ENCODE data around the gene CCDC74A. TPM values are rescaled to one million over a fixed set of nuclear protein-coding genes. Genes with fewer than 3 reads are reported as not detected.
"Not testable (repeated sequence)": the region's sequence is repeated elsewhere in the genome, so short reads cannot be mapped to it uniquely, and the experiment has no call there.

CCDC74A gene
- total and polyA plus RNA-seq, 9 of the 15 experiments (the other 6 are each of a cell fraction or from before 2014, with no cell fraction given): 1.1 to 38.1 (median 9.6) TPM

DNA sequence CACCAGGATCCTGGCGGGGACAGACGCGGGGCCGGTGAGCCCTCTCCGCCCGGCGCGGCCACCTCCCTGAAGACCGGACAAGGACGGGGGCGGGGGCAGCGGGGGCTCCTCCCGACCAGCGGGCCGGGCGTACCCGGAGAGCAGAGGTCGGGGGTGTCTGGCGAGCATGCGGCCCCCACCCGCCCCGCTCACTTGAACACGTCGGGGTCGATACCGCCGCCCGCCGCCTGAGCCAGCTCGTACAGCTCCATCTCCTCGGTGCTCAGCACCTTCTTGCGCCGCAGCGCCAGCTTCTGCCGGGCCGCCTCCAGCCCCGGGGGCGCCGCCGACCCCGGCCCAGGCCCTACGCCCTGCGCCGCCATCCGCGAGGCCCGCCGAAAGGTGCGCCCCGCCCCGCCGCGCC, 35.7 kb upstream of the CCDC74A start, which contains the start of gene MZT2A:
MZT2A (minus strand) TSS at position 383 of the 403 bp plus-strand sequence; CDS start at position 362, 21 bp downstream.
- H3K9me3 ChIP-seq (replicated peaks; ENCODE audit: control insufficient read depth, insufficient read depth, low read depth, low read length); H4K20me1 ChIP-seq (replicated peaks; ENCODE audit: control insufficient read depth, insufficient read depth, low read length); H3K27me3 ChIP-seq (ENCODE audit: control insufficient read depth in 2 of 2, insufficient read depth in 2 of 2, low read length in 2 of 2); in situ Hi-C loops (cut with MboI); FAIRE-seq; BruUV-seq (replicated peaks); H3K9me1 ChIP-seq (ENCODE audit: control insufficient read depth, insufficient read depth, low read length): not testable (repeated sequence)
- ATAC-seq (peak; percentile 10), DNase-seq (ENCODE audit: extremely low read depth in 1 of 4, low spot score in 3 of 4) (peak in 3 of 4 experiments; percentile 24 to 72 (median 60))
- peaks cover 36% of the 10 kb centered on the region; the same call in 1 of the 3 replicates for H3K36me3 ChIP-seq (ENCODE audit: control insufficient read depth, insufficient read depth, low read length)
- ChIA-PET POLR2A (interaction anchor here (1.1 to 2.6 kb wide), 2 partner anchors 8 to 181 kb away, joined by 3 to 9 read pairs; no protein-coding TSS in a partner anchor), CTCF (ENCODE audit: low intra/inter-chr PET ratio) (interaction anchor here (1.2 to 1.3 kb wide), 2 partner anchors 78 to 180 kb away, joined by 3 to 5 read pairs; no protein-coding TSS in a partner anchor)
- H3K4me2 ChIP-seq (ENCODE audit: insufficient read depth, low read length): peak within 1 kb of the TSS; percentile 94
- intact Hi-C loops (cut with micrococcal nuclease): loop anchor here (5.0 kb wide), 1 partner anchor 180 kb away; no protein-coding TSS in a partner anchor
- H3K9ac ChIP-seq (ENCODE audit: insufficient read depth in 1 of 2, low read depth in 2 of 2, low read length in 2 of 2): peak within 1 kb of the TSS; percentile 96 to 99
- H3K4me1 ChIP-seq (replicated peaks in 1 of 2; ENCODE audit: control insufficient read depth in 2 of 2, insufficient read depth in 2 of 2, low read length in 2 of 2): peaks cover 6 to 39% of the 10 kb centered on the region in 2 experiments; a peak in 4 of 5 replicates
- 2% methylated on average over 20 of the region's 53 CpGs for whole genome bisulfite sequencing (ENCODE audit: insufficient coverage, low coverage, missing lambda C conversion rate)
- peaks cover 86% of the 10 kb centered on the region for H3K79me2 ChIP-seq (ENCODE audit: control insufficient read depth, insufficient read depth, low read length)
- H2AFZ ChIP-seq (ENCODE audit: low read depth, low read length): peak within 1 kb of the TSS; percentile 99
- H3K4me3 ChIP-seq: peak within 1 kb of the TSS; percentile 99
- H3K27ac ChIP-seq (ENCODE audit: extremely low read depth, low read depth, low read length): peak within 1 kb of the TSS; percentile 98
- TF ChIP-seq RB1 (IDR thresholded peaks at IDR 0.05; ENCODE audit: low read depth) (0 out of 2 replicates have a peak, but pooled peaks have one; percentile 24), ZBTB7A (IDR thresholded peaks at IDR 0.05; ENCODE audit: borderline replicate concordance, control insufficient read depth, low read depth, low read length) (peak; percentile 94), ZBTB17 (CRISPR knock-in tag; IDR thresholded peaks at IDR 0.05) (peak; percentile 47; the same call in 1 of the 2 replicates), CXXC5 (CRISPR knock-in tag; IDR thresholded peaks at IDR 0.05) (peak; percentile 9), PHF8 (IDR thresholded peaks at IDR 0.05; ENCODE audit: borderline replicate concordance, low read length) (peak; percentile 26; the same call in 1 of the 2 replicates), RAD21 (CRISPR knock-in tag; conservative IDR thresholded peaks at IDR 0.05 in 1 of 2, IDR thresholded peaks at IDR 0.05 in 1 of 2) (peak in 1 of 2 experiments; percentile 7; a peak in 1 of 4 replicates), ZNF197 (CRISPR knock-in tag; IDR thresholded peaks at IDR 0.05; ENCODE audit: low read depth) (0 out of 2 replicates have a peak, but pooled peaks have one; percentile 9), SIN3A (IDR thresholded peaks at IDR 0.05; ENCODE audit: borderline replicate concordance in 2 of 2, control insufficient read depth in 1 of 2, low read depth in 2 of 2, low read length in 2 of 2) (0 out of 4 replicates have a peak, but pooled peaks of 1 of the 2 experiments have one; percentile 28), YY1 (IDR thresholded peaks at IDR 0.05; ENCODE audit: borderline replicate concordance in 1 of 3, control insufficient read depth in 1 of 3, extremely low read depth in 1 of 3, insufficient read depth in 3 of 3, insufficient read length in 1 of 3, insufficient replicate concordance in 2 of 3, low read depth in 1 of 3, low read length in 2 of 3) (peak in 1 of 3 experiments; percentile 76)
- TF ChIP-seq, protein P1, sequence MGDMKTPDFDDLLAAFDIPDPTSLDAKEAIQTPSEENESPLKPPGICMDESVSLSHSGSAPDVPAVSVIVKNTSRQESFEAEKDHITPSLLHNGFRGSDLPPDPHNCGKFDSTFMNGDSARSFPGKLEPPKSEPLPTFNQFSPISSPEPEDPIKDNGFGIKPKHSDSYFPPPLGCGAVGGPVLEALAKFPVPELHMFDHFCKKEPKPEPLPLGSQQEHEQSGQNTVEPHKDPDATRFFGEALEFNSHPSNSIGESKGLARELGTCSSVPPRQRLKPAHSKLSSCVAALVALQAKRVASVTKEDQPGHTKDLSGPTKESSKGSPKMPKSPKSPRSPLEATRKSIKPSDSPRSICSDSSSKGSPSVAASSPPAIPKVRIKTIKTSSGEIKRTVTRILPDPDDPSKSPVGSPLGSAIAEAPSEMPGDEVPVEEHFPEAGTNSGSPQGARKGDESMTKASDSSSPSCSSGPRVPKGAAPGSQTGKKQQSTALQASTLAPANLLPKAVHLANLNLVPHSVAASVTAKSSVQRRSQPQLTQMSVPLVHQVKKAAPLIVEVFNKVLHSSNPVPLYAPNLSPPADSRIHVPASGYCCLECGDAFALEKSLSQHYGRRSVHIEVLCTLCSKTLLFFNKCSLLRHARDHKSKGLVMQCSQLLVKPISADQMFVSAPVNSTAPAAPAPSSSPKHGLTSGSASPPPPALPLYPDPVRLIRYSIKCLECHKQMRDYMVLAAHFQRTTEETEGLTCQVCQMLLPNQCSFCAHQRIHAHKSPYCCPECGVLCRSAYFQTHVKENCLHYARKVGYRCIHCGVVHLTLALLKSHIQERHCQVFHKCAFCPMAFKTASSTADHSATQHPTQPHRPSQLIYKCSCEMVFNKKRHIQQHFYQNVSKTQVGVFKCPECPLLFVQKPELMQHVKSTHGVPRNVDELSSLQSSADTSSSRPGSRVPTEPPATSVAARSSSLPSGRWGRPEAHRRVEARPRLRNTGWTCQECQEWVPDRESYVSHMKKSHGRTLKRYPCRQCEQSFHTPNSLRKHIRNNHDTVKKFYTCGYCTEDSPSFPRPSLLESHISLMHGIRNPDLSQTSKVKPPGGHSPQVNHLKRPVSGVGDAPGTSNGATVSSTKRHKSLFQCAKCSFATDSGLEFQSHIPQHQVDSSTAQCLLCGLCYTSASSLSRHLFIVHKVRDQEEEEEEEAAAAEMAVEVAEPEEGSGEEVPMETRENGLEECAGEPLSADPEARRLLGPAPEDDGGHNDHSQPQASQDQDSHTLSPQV (IDR thresholded peaks at IDR 0.05): peak; percentile 63
- TF ChIP-seq, protein P2, sequence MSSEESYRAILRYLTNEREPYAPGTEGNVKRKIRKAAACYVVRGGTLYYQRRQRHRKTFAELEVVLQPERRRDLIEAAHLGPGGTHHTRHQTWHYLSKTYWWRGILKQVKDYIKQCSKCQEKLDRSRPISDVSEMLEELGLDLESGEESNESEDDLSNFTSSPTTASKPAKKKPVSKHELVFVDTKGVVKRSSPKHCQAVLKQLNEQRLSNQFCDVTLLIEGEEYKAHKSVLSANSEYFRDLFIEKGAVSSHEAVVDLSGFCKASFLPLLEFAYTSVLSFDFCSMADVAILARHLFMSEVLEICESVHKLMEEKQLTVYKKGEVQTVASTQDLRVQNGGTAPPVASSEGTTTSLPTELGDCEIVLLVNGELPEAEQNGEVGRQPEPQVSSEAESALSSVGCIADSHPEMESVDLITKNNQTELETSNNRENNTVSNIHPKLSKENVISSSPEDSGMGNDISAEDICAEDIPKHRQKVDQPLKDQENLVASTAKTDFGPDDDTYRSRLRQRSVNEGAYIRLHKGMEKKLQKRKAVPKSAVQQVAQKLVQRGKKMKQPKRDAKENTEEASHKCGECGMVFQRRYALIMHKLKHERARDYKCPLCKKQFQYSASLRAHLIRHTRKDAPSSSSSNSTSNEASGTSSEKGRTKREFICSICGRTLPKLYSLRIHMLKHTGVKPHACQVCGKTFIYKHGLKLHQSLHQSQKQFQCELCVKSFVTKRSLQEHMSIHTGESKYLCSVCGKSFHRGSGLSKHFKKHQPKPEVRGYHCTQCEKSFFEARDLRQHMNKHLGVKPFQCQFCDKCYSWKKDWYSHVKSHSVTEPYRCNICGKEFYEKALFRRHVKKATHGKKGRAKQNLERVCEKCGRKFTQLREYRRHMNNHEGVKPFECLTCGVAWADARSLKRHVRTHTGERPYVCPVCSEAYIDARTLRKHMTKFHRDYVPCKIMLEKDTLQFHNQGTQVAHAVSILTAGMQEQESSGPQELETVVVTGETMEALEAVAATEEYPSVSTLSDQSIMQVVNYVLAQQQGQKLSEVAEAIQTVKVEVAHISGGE (CRISPR knock-in tag; IDR thresholded peaks at IDR 0.05): 0 out of 6 replicates have a peak, but pooled peaks of 1 of the 3 experiments have one; percentile 37

Measured in K562 (cell line).